Stimulated activated CD8-positive, alpha-beta memory T cell treated with anti-CD3 and anti-CD28 coated beads, Interleukin-4, amount 100 ng/mL, for 24 hours (primary cell): ENCODE data around the gene MAN2B2.

Source experiments
- DNase-seq: peaks from one replicate; pipeline ENCODE4 v3.0.0-alpha.2; 2020; ENCODE audit warnings: low read depth

MAN2B2 gene

GRCh38 chr4:6574747-6575502 is at the start of gene MAN2B2:
TSS of gene MAN2B2 (plus strand) at chr4:6575189. CDS start at chr4:6575211, 22 bp downstream.
- peak; percentile 80 for DNase-seq

- no peak for DNase-seq
Observed at GRCh38 chr4:6525474-6525873, 49.5 kb upstream of the MAN2B2 start.

DNA sequence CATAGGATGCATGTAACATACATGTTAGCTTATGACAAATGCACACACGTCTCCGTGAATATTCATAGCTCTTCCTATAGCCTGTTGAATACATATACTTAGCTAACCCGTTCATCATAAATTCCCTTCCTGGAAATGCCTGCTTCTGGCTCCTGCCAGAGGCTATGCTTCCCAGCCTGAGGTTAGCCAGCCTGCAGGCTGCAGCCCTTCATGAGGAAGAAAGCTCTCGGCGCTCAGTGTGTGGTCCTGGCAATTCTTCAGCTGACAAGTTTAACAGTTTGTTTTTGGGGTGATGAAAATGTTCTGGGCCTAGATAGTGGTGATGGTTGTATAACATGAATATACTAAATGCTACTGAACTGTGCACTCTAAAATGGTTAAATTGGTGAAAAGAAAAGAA is 48.8 kb upstream of the MAN2B2 start:
- DNase-seq: no peak

GRCh38 chr4:6526671-6527091 is 48.3 kb upstream of the MAN2B2 start:
- DNase-seq: no peak

GRCh38 chr4:6527259-6527658 is 47.7 kb upstream of the MAN2B2 start:
- DNase-seq: no peak

GRCh38 chr4:6527683-6528595 is 47.0 kb upstream of the MAN2B2 start:
- DNase-seq: no peak

- no peak for DNase-seq
Observed at GRCh38 chr4:6529021-6529420, 46.0 kb upstream of the MAN2B2 start.

- no peak for DNase-seq
Observed at GRCh38 chr4:6530301-6530700, 44.7 kb upstream of the MAN2B2 start.

DNA sequence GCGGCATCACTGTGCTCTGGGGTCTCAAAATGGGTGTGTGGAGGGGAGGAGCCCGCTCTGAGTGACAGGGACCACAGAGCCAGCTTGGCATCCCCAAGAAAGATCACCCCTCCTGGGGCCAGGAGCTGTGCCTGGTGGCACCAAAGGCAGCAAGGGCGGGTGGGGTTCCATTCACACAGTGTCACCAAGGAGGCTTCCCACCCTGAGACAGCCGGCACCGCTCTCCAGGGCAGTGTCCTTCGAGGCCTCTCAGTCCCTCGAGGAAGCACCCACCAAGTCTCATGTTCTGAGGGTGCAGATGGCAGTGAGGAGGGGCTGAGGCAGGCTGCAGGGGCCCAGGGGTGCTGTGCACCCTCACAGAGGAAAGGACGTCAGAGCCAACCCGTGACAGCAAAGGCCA is 44.0 kb upstream of the MAN2B2 start:
- DNase-seq: no peak

DNA sequence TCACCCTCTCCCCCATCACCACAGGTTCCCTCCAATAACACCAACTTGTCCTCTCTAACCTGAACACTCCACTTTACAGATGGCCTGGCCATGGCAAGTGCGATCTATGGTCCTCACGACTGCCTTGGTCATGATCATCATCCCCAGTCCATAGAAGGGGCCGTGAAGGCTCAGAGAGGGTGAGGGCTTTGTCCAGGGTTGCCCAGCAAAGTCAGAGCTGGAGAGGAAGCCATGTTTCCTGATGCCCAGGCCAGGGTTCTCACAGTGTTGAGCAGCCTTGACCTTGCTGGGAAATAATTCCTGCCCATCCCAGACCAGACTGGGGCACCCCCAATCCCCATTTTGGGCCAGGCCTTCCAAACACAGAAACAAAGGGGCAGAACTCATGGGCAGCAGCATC is 42.9 kb upstream of the MAN2B2 start:
- DNase-seq: no peak

DNA sequence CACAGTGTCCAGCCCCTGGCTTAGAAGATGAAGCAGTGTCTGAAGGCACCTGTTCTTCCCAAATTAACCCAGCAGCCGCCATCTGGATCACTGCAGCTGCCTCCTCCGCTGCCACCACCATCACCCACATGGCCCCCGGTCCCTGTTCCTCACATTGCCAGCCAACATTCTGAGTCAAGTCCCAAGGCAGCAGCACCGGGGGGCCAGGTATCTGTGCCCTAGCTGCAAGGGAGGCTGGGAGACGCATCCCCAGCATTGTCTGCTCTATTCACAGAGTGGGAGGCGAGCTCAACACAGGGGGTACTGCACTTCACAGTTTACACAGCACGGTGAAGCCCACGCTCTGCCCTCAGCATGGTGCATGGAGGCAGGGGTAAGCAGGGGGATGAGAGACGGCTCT is 42.3 kb upstream of the MAN2B2 start:
- DNase-seq: no peak

DNA sequence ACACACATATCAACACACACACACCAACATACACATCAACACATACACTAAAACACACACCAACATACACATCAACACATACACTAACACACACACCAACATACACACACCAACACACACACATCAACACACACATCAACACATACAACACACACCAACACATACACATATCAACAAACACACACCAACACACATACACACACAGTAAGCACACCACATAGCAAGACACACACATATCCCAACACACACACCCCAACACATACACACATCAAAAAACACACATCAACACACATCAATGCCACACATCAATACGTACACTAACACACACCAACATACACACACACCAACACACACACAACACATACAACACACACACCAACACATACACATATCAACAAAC is 40.9 kb upstream of the MAN2B2 start:
- no peak for DNase-seq

DNA sequence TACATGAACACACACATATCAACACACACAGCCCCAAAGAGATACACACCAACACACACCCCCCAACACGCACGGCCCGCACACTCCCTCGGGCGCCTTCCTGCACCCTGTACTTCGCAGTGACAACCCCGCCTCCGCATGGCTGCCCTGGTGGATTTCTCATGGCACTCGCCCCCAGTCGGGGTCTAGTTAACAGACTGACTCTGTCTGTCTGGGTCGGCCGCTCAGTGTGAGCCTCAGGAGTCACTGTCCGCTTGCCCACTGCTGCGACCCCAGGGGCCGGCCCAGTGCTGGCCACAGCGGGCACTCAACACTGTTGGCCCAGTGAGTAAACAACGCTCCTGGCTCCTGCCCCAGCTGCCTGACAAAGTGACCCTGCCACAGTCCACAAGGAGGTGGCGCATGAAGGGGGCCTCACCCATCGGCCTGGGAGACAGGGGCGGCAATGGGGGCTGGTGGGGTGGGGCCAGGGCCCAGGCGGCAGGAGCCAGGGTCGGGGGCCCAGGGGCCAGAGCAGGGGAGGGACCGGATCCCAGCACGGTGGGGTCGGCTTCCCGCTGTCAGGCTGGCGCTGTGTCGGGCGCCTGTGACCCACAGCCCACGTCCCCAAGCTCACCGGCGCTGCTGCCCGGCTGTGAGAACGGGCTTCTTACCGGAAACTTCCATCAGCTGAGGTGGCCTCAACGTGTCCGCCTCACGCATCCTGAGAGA is 40.2 kb upstream of the MAN2B2 start:
- no peak for DNase-seq

GRCh38 chr4:6535329-6535692 is 39.7 kb upstream of the MAN2B2 start:
- DNase-seq: no peak

- no peak for DNase-seq
Observed at GRCh38 chr4:6535706-6536105, 39.3 kb upstream of the MAN2B2 start.

DNA sequence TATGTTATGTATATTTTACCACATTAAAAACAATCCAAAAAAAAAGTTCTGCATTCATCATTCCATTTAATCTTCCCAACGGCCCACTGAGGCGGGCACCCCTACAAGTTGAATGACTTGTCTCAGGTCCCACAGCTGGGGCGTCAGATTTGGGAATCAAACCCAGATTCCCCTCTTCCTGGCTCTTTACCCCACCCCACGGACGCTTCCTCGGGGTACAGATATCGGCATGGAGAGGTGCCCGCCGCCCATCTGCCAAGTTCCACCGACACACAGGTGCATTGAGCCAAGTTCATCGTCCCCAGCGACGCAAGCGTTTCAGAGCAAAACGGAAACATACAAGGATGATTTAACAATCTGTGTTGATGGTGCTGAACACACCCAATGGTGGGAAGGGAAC is 36.9 kb upstream of the MAN2B2 start:
- DNase-seq: no peak

DNA sequence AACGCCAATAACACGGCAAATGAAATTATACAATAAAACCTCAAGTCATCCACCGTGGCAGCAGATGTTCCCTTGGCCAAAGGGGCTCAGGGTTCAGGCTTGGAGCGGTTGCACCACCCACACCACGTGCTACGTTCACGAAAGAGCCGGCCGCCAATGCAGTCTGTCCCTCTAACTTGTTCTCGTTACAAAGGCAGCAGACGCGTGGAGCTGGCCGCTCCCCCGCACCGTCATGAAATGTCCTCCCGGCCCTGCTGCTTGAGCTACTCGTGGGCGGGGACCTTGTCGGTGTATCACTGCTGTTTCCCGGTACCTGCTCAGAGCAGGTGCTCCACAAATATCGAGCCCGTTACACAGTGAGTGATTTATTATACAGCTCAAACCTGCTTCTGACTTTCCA is 36.4 kb upstream of the MAN2B2 start:
- DNase-seq: no peak

DNA sequence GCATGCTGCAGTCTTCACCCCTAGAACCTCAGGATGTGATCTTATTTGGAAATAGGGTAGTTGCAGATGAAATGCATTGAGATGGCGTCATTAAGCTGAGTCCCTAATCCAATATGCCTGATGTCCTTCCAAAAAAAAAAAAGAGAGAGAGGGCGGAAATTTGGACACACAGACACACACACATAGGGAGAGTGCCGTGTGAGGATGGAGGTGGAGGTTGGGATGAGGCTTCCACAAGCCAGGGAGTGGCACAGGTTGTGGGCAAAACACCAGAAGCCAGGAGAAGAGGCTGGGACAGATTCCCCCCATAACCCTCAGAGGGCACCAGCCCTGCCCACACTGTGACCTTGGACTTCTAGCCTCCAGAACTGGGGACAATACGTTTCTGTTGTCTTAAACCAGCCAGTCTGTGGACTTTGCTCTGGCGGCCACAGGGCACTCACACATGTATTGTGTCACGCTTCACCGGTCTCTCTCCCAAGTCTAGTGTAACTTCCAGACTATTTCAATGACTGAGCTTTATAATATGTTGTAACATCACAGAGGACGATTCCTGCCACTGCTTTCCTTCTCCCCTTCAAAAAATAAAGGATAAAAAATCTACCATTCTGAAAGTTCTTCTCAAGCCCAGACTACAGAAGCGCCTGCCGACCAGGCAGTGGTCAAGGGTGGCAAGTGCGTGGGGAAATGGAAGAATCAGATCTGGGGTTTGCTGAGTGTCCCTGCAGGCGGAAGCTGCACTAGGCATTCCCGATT is 35.8 kb upstream of the MAN2B2 start:
- no peak for DNase-seq

GRCh38 chr4:6540879-6541278 is 34.1 kb upstream of the MAN2B2 start:
- DNase-seq: no peak

GRCh38 chr4:6541789-6542188 is 33.2 kb upstream of the MAN2B2 start:
- DNase-seq: no peak

- DNase-seq: no peak
Observed at GRCh38 chr4:6542951-6543350, 32.0 kb upstream of the MAN2B2 start.

DNA sequence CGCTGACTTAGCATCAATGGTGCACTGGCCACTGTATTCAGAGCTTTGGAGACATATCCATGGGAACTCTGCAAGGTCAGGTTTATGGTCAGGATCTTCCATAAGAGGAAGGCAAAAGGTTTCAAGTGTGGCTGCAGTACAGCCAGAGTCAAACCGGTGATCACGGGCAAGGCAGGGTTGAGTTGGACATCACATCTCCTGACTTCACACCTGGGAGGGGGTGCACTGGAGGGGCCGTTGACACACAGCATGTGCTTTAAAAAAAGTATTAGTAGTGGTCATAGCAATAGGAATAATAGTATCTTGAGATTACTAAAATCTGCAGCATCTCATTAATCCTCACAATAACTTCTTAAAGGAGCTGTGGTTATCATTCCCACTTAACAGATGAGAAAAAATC is 28.9 kb upstream of the MAN2B2 start:
- no peak for DNase-seq
